K562 (cell line): ENCODE measurements around the gene RBM4B. TPM values are rescaled to one million over a fixed set of nuclear protein-coding genes. Genes with fewer than 3 reads are reported as not detected.

Source experiments
- ATF1 ChIP-seq, 2 experiments: fragments of 450-650 bp in 1 of 2; IDR thresholded peaks; 2 replicates each; pipeline ENCODE4 v1.6.1; 2016; ENCODE audit warnings: missing compliant biosample characterization in 1 of 2, missing genetic modification characterization in 1 of 2
- BDP1 ChIP-seq: IDR thresholded peaks from 3 replicates; pipeline ENCODE4 v1.6.1; 2011; ENCODE audit not compliant: insufficient read length, insufficient read depth
- BHLHE40 ChIP-seq: IDR thresholded peaks from 2 replicates; pipeline ENCODE4 v1.6.1; 2011; ENCODE audit warnings: low read length, improper control_type of control experiment
- EP400 ChIP-seq: fragments of 450-650 bp; IDR thresholded peaks from 2 replicates; pipeline ENCODE4 v1.6.1; 2017; ENCODE audit warnings: antibody characterized with exemption, mild to moderate bottlenecking, moderate library complexity
- LARP7 ChIP-seq: fragments of 450-650 bp; IDR thresholded peaks from 2 replicates; pipeline ENCODE4 v1.6.1; 2016
- NFIC ChIP-seq: fragments of 450-650 bp; IDR thresholded peaks from 2 replicates; pipeline ENCODE4 v1.6.1; 2017; ENCODE audit warnings: mild to moderate bottlenecking, inconsistent platforms
- NR2C2 ChIP-seq, 2 experiments: fragments of 200-800 bp in 1 of 2; sonication (Bioruptor generic) in 1 of 2; sonication (generic) in 1 of 2; formaldehyde crosslinking in 1 of 2; IDR thresholded peaks; 2 replicates each; pipeline versions ENCODE4 v1.6.1 to v1.8.0; 2016 to 2022; ENCODE audit warnings: mild to moderate bottlenecking in 1 of 2, missing compliant biosample characterization in 1 of 2, missing genetic modification characterization in 1 of 2, missing genetic modification reagents in 1 of 2
- RFX5 ChIP-seq: IDR thresholded peaks from 2 replicates; pipeline ENCODE4 v1.6.1; 2011; ENCODE audit warnings: low read depth, mild to moderate bottlenecking, improper control_type of control experiment, low read length
- polyA plus RNA-seq, 8 experiments: library from polyadenylated mRNA; depleted of rRNA in 4 of 8; stranded (reverse) in 5 of 8; unstranded in 3 of 8; fragments of >200 nt; fragmentation: Nextera tagmentation in 2 of 8; fragmentation: Illumina TruSeq in 1 of 8; extraction: Ambion mirVana in 2 of 8; extraction: Trizol in 1 of 8; gene quantifications; 2 replicates each; pipeline versions ENCODE4 v1.2.1 to v1.2.3, GENCODE V29; 2011 to 2014; ENCODE audit warnings: inconsistent platforms in 1 of 8, missing spikeins in 1 of 8
- total RNA-seq, 7 experiments: library from RNA; depleted of rRNA in 6 of 7; stranded (reverse); fragments of >200 nt in 6 of 7; fragmentation: Illumina TruSeq in 2 of 7; extraction: Trizol in 2 of 7; gene quantifications; 2 replicates each; pipeline versions ENCODE4 v1.2.1 to v1.2.3, GENCODE V29; 2011 to 2021; ENCODE audit warnings: low replicate concordance in 1 of 7
- TF ChIP-seq, protein P1 (sequence below): IDR thresholded peaks from 2 replicates; pipeline ENCODE4 v1.6.1; 2011; ENCODE audit warnings: borderline replicate concordance, low read depth, mild to moderate bottlenecking, moderate library complexity, low read length; ENCODE audit not compliant: insufficient read depth, poor library complexity, severe bottlenecking
- TF ChIP-seq, protein P2 (sequence below): fragments of 450-650 bp; formaldehyde crosslinking; IDR thresholded peaks from 2 replicates; pipeline ENCODE4 v1.4.0; 2020; ENCODE audit warnings: mild to moderate bottlenecking, moderate library complexity
- TF ChIP-seq, protein P3 (sequence below): fragments of 250-450 bp; sonication (Bioruptor Pico); IDR thresholded peaks from 2 replicates; pipeline ENCODE4 v1.6.1; 2021; ENCODE audit warnings: mild to moderate bottlenecking
- TF ChIP-seq, protein P4 (sequence below): sonication (generic); formaldehyde crosslinking; IDR thresholded peaks from 2 replicates; pipeline ENCODE4 v1.8.0; 2022; ENCODE audit warnings: mild to moderate bottlenecking, missing genetic modification reagents, borderline replicate concordance
- TF ChIP-seq, protein P5 (sequence below): sonication (generic); formaldehyde crosslinking; IDR thresholded peaks from 2 replicates; pipeline ENCODE4 v1.8.0; 2023; ENCODE audit warnings: missing genetic modification reagents, mild to moderate bottlenecking, borderline replicate concordance

The RBM4B gene
- total and polyA plus RNA-seq, 9 of the 15 experiments (the other 6 are each of a cell fraction or from before 2014, with no cell fraction given): 14.6 to 39.9 (median 23.3) TPM

DNA sequence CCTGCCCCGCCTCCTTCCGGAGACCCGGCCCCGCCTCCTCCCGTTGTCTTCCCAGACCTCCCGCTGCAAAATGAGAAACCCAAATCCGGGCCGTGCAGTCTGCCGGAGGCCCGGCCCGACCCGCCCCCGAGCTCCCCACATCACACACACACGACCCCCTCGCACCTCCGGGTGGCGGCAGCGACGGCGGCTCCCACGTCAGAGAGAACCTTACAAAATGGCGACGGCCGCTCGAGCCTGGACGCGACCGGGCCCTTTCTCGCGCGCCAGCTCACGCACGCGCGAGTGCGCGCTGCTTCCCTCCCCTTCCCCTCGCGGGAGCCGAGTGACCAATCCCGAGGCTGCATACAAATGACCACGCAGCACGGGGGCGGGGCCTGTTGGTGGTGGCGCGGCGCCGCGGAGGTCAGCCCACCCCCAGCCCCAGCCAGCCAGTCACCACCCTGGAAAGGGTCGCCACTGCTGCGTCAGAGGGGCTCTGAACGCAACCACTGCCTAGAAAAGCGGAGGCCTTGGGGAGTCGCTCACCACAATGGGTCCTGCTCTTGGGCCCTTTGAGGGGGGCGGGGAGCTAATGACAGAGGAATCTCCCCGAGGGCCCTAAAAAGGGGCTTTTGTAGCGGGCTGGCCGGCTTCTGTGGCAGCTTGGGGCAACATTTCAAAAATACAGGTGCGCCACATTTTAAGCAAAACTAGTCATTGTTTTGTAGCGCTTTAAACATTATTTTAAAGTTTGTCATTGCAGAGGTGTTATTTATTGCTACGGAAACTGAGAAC, at the start of gene RBM4B (continued):
- TF ChIP-seq, protein P1, sequence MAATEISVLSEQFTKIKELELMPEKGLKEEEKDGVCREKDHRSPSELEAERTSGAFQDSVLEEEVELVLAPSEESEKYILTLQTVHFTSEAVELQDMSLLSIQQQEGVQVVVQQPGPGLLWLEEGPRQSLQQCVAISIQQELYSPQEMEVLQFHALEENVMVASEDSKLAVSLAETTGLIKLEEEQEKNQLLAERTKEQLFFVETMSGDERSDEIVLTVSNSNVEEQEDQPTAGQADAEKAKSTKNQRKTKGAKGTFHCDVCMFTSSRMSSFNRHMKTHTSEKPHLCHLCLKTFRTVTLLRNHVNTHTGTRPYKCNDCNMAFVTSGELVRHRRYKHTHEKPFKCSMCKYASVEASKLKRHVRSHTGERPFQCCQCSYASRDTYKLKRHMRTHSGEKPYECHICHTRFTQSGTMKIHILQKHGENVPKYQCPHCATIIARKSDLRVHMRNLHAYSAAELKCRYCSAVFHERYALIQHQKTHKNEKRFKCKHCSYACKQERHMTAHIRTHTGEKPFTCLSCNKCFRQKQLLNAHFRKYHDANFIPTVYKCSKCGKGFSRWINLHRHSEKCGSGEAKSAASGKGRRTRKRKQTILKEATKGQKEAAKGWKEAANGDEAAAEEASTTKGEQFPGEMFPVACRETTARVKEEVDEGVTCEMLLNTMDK: peak; percentile 12
- no peak for TF ChIP-seq ATF1 (CRISPR knock-in tag; IDR thresholded peaks at IDR 0.05)
- TF ChIP-seq ATF1 (tag; IDR thresholded peaks at IDR 0.05): peak; percentile 93
- TF ChIP-seq BHLHE40: peak; percentile 78
- TF ChIP-seq NFIC: peak; percentile 56
- TF ChIP-seq BDP1: no peak
- TF ChIP-seq NR2C2 (CRISPR knock-in tag; IDR thresholded peaks at IDR 0.05): no peak
- TF ChIP-seq NR2C2 (tag; IDR thresholded peaks at IDR 0.05): peak; percentile 78
- TF ChIP-seq, protein P2, sequence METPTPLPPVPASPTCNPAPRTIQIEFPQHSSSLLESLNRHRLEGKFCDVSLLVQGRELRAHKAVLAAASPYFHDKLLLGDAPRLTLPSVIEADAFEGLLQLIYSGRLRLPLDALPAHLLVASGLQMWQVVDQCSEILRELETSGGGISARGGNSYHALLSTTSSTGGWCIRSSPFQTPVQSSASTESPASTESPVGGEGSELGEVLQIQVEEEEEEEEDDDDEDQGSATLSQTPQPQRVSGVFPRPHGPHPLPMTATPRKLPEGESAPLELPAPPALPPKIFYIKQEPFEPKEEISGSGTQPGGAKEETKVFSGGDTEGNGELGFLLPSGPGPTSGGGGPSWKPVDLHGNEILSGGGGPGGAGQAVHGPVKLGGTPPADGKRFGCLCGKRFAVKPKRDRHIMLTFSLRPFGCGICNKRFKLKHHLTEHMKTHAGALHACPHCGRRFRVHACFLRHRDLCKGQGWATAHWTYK: peak; percentile 60; the same call in 1 of the 2 replicates
- TF ChIP-seq EP400: peak; percentile 96
- 0 out of 2 replicates have a peak, but pooled peaks have one; percentile 1 for TF ChIP-seq LARP7
- TF ChIP-seq, protein P3, sequence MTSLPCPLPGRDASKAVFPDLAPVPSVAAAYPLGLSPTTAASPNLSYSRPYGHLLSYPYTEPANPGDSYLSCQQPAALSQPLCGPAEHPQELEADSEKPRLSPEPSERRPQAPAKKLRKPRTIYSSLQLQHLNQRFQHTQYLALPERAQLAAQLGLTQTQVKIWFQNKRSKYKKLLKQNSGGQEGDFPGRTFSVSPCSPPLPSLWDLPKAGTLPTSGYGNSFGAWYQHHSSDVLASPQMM (CRISPR knock-in tag): no peak
- TF ChIP-seq, protein P4, sequence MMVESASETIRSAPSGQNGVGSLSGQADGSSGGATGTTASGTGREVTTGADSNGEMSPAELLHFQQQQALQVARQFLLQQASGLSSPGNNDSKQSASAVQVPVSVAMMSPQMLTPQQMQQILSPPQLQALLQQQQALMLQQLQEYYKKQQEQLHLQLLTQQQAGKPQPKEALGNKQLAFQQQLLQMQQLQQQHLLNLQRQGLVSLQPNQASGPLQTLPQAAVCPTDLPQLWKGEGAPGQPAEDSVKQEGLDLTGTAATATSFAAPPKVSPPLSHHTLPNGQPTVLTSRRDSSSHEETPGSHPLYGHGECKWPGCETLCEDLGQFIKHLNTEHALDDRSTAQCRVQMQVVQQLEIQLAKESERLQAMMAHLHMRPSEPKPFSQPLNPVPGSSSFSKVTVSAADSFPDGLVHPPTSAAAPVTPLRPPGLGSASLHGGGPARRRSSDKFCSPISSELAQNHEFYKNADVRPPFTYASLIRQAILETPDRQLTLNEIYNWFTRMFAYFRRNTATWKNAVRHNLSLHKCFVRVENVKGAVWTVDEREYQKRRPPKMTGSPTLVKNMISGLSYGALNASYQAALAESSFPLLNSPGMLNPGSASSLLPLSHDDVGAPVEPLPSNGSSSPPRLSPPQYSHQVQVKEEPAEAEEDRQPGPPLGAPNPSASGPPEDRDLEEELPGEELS (CRISPR knock-in tag): peak; percentile 73; the same call in 1 of the 2 replicates
- TF ChIP-seq, protein P5, sequence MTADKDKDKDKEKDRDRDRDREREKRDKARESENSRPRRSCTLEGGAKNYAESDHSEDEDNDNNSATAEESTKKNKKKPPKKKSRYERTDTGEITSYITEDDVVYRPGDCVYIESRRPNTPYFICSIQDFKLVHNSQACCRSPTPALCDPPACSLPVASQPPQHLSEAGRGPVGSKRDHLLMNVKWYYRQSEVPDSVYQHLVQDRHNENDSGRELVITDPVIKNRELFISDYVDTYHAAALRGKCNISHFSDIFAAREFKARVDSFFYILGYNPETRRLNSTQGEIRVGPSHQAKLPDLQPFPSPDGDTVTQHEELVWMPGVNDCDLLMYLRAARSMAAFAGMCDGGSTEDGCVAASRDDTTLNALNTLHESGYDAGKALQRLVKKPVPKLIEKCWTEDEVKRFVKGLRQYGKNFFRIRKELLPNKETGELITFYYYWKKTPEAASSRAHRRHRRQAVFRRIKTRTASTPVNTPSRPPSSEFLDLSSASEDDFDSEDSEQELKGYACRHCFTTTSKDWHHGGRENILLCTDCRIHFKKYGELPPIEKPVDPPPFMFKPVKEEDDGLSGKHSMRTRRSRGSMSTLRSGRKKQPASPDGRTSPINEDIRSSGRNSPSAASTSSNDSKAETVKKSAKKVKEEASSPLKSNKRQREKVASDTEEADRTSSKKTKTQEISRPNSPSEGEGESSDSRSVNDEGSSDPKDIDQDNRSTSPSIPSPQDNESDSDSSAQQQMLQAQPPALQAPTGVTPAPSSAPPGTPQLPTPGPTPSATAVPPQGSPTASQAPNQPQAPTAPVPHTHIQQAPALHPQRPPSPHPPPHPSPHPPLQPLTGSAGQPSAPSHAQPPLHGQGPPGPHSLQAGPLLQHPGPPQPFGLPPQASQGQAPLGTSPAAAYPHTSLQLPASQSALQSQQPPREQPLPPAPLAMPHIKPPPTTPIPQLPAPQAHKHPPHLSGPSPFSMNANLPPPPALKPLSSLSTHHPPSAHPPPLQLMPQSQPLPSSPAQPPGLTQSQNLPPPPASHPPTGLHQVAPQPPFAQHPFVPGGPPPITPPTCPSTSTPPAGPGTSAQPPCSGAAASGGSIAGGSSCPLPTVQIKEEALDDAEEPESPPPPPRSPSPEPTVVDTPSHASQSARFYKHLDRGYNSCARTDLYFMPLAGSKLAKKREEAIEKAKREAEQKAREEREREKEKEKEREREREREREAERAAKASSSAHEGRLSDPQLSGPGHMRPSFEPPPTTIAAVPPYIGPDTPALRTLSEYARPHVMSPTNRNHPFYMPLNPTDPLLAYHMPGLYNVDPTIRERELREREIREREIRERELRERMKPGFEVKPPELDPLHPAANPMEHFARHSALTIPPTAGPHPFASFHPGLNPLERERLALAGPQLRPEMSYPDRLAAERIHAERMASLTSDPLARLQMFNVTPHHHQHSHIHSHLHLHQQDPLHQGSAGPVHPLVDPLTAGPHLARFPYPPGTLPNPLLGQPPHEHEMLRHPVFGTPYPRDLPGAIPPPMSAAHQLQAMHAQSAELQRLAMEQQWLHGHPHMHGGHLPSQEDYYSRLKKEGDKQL (CRISPR knock-in tag): peak; percentile 39; the same call in 1 of the 2 replicates
- 0 out of 2 replicates have a peak, but pooled peaks have one; percentile 36 for TF ChIP-seq RFX5
